ENCODE measurements around the gene KCNT1.

DNA sequence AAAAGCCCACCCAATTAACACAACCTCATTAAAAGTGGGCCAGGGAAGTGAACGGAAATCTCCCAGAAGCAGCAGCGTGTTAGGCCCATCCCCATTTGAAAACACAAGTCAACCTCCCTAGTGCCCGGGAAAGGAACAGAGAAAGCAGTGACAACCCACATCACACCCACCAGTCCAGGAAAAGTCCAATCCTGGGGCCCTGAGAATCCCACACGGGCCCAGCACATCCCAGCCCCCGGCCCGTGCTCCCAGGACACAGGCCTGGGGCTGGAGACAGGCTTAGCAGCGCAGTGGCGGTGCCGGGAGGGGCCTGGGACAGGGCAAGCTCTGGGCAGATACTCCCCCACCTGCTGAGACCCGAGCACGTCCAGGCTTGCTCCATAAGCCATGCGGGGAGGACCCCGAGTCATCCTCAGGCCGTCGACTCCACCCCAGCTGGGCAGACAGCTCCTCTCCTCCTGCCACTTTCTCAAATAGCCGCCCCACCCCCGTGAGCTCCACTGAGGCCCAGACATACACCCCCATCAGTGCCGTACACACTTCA is 101.0 kb downstream of the KCNT1 start:
- TF ChIP-seq, protein P1, sequence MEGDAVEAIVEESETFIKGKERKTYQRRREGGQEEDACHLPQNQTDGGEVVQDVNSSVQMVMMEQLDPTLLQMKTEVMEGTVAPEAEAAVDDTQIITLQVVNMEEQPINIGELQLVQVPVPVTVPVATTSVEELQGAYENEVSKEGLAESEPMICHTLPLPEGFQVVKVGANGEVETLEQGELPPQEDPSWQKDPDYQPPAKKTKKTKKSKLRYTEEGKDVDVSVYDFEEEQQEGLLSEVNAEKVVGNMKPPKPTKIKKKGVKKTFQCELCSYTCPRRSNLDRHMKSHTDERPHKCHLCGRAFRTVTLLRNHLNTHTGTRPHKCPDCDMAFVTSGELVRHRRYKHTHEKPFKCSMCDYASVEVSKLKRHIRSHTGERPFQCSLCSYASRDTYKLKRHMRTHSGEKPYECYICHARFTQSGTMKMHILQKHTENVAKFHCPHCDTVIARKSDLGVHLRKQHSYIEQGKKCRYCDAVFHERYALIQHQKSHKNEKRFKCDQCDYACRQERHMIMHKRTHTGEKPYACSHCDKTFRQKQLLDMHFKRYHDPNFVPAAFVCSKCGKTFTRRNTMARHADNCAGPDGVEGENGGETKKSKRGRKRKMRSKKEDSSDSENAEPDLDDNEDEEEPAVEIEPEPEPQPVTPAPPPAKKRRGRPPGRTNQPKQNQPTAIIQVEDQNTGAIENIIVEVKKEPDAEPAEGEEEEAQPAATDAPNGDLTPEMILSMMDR (conservative IDR thresholded peaks at IDR 0.05), result no peak
- TF ChIP-seq EZH2 (IDR thresholded peaks at IDR 0.05; ENCODE audit: low read depth), result no peak
